Right hindlimb (tissue), 1 donor: ENCODE data around the gene CLDN19.

Source experiments
- DNase-seq: peaks from one replicate; pipeline ENCODE4 v3.0.0-alpha.2; 2018

The CLDN19 gene

GRCh38 chr1:42739753-42740700, at the start of gene CLDN19:
Gene CLDN19 (minus strand): TSS chr1:42740236. CDS start chr1:42740063, 173 bp downstream.
- DNase-seq = no peak

GRCh38 chr1:42788021-42788420, 48.0 kb upstream of the CLDN19 start:
- no peak for DNase-seq

GRCh38 chr1:42786097-42786496, 46.1 kb upstream of the CLDN19 start:
- DNase-seq = no peak

- DNase-seq = peak; percentile 55
Measured at GRCh38 chr1:42784946-42785693, 45.1 kb upstream of the CLDN19 start, which contains the start of gene TMEM269. Gene TMEM269 (plus strand): TSS chr1:42784991. CDS start chr1:42789894, 4,903 bp downstream.

- no peak for DNase-seq
Measured at GRCh38 chr1:42784547-42784945, 44.5 kb upstream of the CLDN19 start.

- DNase-seq = no peak
Measured at GRCh38 chr1:42783092-42783491, 43.1 kb upstream of the CLDN19 start.

- DNase-seq = no peak
Measured at GRCh38 chr1:42780176-42780575, 40.1 kb upstream of the CLDN19 start.

- DNase-seq = no peak
Measured at GRCh38 chr1:42779725-42780124, 39.7 kb upstream of the CLDN19 start.

GRCh38 chr1:42777852-42778251, 37.8 kb upstream of the CLDN19 start:
- no peak for DNase-seq

GRCh38 chr1:42776502-42776901, 36.5 kb upstream of the CLDN19 start:
- no peak for DNase-seq

GRCh38 chr1:42774928-42775526, 35.0 kb upstream of the CLDN19 start:
- DNase-seq = no peak

GRCh38 chr1:42773420-42773819, 33.4 kb upstream of the CLDN19 start:
- DNase-seq = no peak

- no peak for DNase-seq
Measured at GRCh38 chr1:42769811-42770210, 29.8 kb upstream of the CLDN19 start.

- no peak for DNase-seq
Measured at GRCh38 chr1:42768172-42768571, 28.1 kb upstream of the CLDN19 start.

GRCh38 chr1:42767510-42768000, 27.5 kb upstream of the CLDN19 start:
- DNase-seq = no peak

GRCh38 chr1:42766741-42767509, 26.9 kb upstream of the CLDN19 start, which contains the start of the genes C1orf50 and P3H1:
Gene C1orf50 (plus strand): TSS chr1:42767249. CDS start chr1:42767312, 63 bp downstream.
Gene P3H1 (minus strand): TSS chr1:42767028. CDS start chr1:42766971, 57 bp downstream.
- DNase-seq = peak; percentile 100

- peak; percentile 79 for DNase-seq
Measured at GRCh38 chr1:42765832-42766740, 26.1 kb upstream of the CLDN19 start.

- DNase-seq = no peak
Measured at GRCh38 chr1:42765269-42765668, 25.2 kb upstream of the CLDN19 start.

GRCh38 chr1:42762269-42762668, 22.2 kb upstream of the CLDN19 start:
- no peak for DNase-seq

GRCh38 chr1:42761567-42761966, 21.5 kb upstream of the CLDN19 start:
- no peak for DNase-seq

GRCh38 chr1:42759114-42759513, 19.1 kb upstream of the CLDN19 start:
- no peak for DNase-seq
